K562 (cell line): Measurements from ENCODE around the gene ZCCHC14. TPM values are rescaled to one million over a fixed set of nuclear protein-coding genes. Genes with fewer than 3 reads are reported as not detected.
A peak's percentile ranks its signal among the peaks of the same experiment; 100 is the strongest.

Experiments
- REST ChIP-seq, 2 experiments: fragments of 450-650 bp; formaldehyde crosslinking in 1 of 2; IDR thresholded peaks; 2 replicates each; pipeline versions ENCODE4 v1.4.0 to v1.6.1; 2014 to 2020; ENCODE audit warnings: mild to moderate bottlenecking in 2 of 2, borderline replicate concordance in 1 of 2, low read depth in 1 of 2
- polyA plus RNA-seq, 8 experiments: library from polyadenylated mRNA; depleted of rRNA in 4 of 8; stranded (reverse) in 5 of 8; unstranded in 3 of 8; fragments of >200 nt; fragmentation: Nextera tagmentation in 2 of 8; fragmentation: Illumina TruSeq in 1 of 8; extraction: Ambion mirVana in 2 of 8; extraction: Trizol in 1 of 8; gene quantifications; 2 replicates each; pipeline versions ENCODE4 v1.2.1 to v1.2.3, GENCODE V29; 2011 to 2014; ENCODE audit warnings: inconsistent platforms in 1 of 8, missing spikeins in 1 of 8
- total RNA-seq, 7 experiments: library from RNA; depleted of rRNA in 6 of 7; stranded (reverse); fragments of >200 nt in 6 of 7; fragmentation: Illumina TruSeq in 2 of 7; extraction: Trizol in 2 of 7; gene quantifications; 2 replicates each; pipeline versions ENCODE4 v1.2.1 to v1.2.3, GENCODE V29; 2011 to 2021; ENCODE audit warnings: low replicate concordance in 1 of 7

ZCCHC14 gene
- total and polyA plus RNA-seq, 9 of the 15 experiments (the other 6 are each of a cell fraction or from before 2014, with no cell fraction given), result 1.5 to 12.4 (median 2.9) TPM

GRCh38 chr16:87416826-87417527, 75.8 kb downstream of the ZCCHC14 start (continued):
- TF ChIP-seq REST (IDR thresholded peaks at IDR 0.05; ENCODE audit: borderline replicate concordance) (peak; percentile 37; the same call in 1 of the 2 replicates), REST (CRISPR knock-in tag; IDR thresholded peaks at IDR 0.05; ENCODE audit: low read depth) (no peak)
